Keratinocyte (primary cell): ENCODE measurements around the gene C14orf39. TPM values are rescaled to one million over a fixed set of nuclear protein-coding genes. Genes with fewer than 3 reads are reported as not detected.

Source experiments
- DNase-seq: peaks from one replicate; pipeline ENCODE4 v3.0.0-alpha.2; 2011; ENCODE audit warnings: low read depth, missing footprints, low spot score
- FAIRE-seq: peaks from 2 replicates; lab custom pipeline; 2011; peaks lifted over from hg19 to GRCh38; lab: Jason Lieb, UNC
- H2AFZ ChIP-seq: 2 replicates; pipeline ENCODE4 v1.6.0; 2012; ENCODE audit warnings: low read length, control low read depth, inconsistent platforms; ENCODE audit not compliant: control insufficient read depth
- H3K27ac ChIP-seq: 2 replicates; pipeline ENCODE4 v1.5.1; 2011; ENCODE audit warnings: low read length; ENCODE audit not compliant: control insufficient read depth, insufficient read depth
- H3K27me3 ChIP-seq: 3 replicates; pipeline ENCODE4 v1.6.0; 2011; ENCODE audit warnings: low read length; ENCODE audit not compliant: control insufficient read depth, insufficient read depth; ENCODE audit errors: extremely low read depth
- H3K36me3 ChIP-seq, 2 experiments: 2 replicates in 1 of 2; 3 replicates in 1 of 2; pipeline ENCODE4 v1.5.1; 2011; ENCODE audit warnings: low read length in 2 of 2, mild to moderate bottlenecking in 1 of 2; ENCODE audit not compliant: control insufficient read depth in 2 of 2, insufficient read depth in 2 of 2; ENCODE audit errors: extremely low read depth in 1 of 2
- H3K4me1 ChIP-seq: 3 replicates; pipeline ENCODE4 v1.5.1; 2011; ENCODE audit warnings: low read length; ENCODE audit not compliant: control insufficient read depth, insufficient read depth; ENCODE audit errors: extremely low read depth
- H3K4me2 ChIP-seq: 3 replicates; pipeline ENCODE4 v1.6.0; 2011; ENCODE audit warnings: low read depth, low read length; ENCODE audit not compliant: control insufficient read depth, insufficient read depth; ENCODE audit errors: extremely low read depth
- H3K4me3 ChIP-seq, 3 experiments: fragments of 200-600 bp in 1 of 3; sonication (generic) in 1 of 3; 2 replicates in 2 of 3; 3 replicates in 1 of 3; pipeline ENCODE4 v1.5.1; 2011 to 2016; ENCODE audit warnings: low read length in 3 of 3, mild to moderate bottlenecking in 3 of 3, control low read depth in 2 of 3, inconsistent platforms in 1 of 3, low read depth in 1 of 3, mixed read lengths in 1 of 3, mixed run types in 1 of 3, moderate library complexity in 1 of 3; ENCODE audit not compliant: control insufficient read depth in 2 of 3, insufficient read depth in 2 of 3; ENCODE audit errors: extremely low read depth in 1 of 3
- H3K79me2 ChIP-seq: 2 replicates; pipeline ENCODE4 v1.6.0; 2012; ENCODE audit warnings: low read length; ENCODE audit not compliant: control insufficient read depth, insufficient read depth
- H3K9ac ChIP-seq: 3 replicates; pipeline ENCODE4 v1.6.0; 2011; ENCODE audit warnings: low read length; ENCODE audit not compliant: control insufficient read depth, insufficient read depth; ENCODE audit errors: extremely low read depth
- H3K9me1 ChIP-seq: 3 replicates; pipeline ENCODE4 v1.6.0; 2011; ENCODE audit warnings: low read length; ENCODE audit not compliant: control insufficient read depth, insufficient read depth; ENCODE audit errors: extremely low read depth
- H3K9me3 ChIP-seq: 2 replicates; pipeline ENCODE4 v1.5.1; 2012; ENCODE audit warnings: low read depth, low read length; ENCODE audit not compliant: control insufficient read depth
- H4K20me1 ChIP-seq: 3 replicates; pipeline ENCODE4 v1.6.0; 2011; ENCODE audit warnings: low read length; ENCODE audit not compliant: control insufficient read depth, insufficient read depth; ENCODE audit errors: extremely low read depth
- CTCF ChIP-seq, 3 experiments: IDR thresholded peaks in 1 of 3; conservative IDR thresholded peaks in 1 of 3; optimal IDR thresholded peaks in 1 of 3; 2 replicates in 2 of 3; 3 replicates in 1 of 3; pipeline versions ENCODE3 to v1.5.1; 2011; ENCODE audit warnings: low read length in 3 of 3, mild to moderate bottlenecking in 3 of 3, moderate library complexity in 2 of 3, control low read depth in 1 of 3, inconsistent platforms in 1 of 3; ENCODE audit not compliant: insufficient read depth in 2 of 3; ENCODE audit errors: extremely low read depth in 1 of 3
- EZH2 ChIP-seq: IDR thresholded peaks from one replicate; pipeline ENCODE4 v1.6.1; 2012; ENCODE audit warnings: inconsistent platforms, mild to moderate bottlenecking, low read length, moderate library complexity
- dilution Hi-C: fragments of 300-500 bp; cut with MboI; formaldehyde crosslinking; loops from one replicate; pipeline ENCODE4 v1.7.0; 2020; ENCODE audit warnings: low sequenced_read_pairs; ENCODE audit not compliant: extremely low pct_ligation_motif_present
- polyA plus RNA-seq, 5 experiments: library from polyadenylated mRNA; depleted of rRNA in 3 of 5; stranded (reverse) in 3 of 5; stranded (forward) in 1 of 5; unstranded in 1 of 5; fragments of >200 nt; gene quantifications; 1 replicate in 1 of 5; 2 replicates in 3 of 5; 3 replicates in 1 of 5; pipeline versions ENCODE4 v1.2.1 to v1.2.3, GENCODE V29; 2011 to 2012; ENCODE audit warnings: missing spikeins in 2 of 5, low read depth in 1 of 5, low replicate concordance in 1 of 5

C14orf39 gene
- polyA plus RNA-seq, 1 donor (not counting 4 experiments of a cell fraction or from before 2014, with no cell fraction given), result not detected

GRCh38 chr14:60515511-60516289 is 29.8 kb upstream of the C14orf39 start:
- H3K4me1 ChIP-seq, result no peaks in the 10 kb centered on the region
- H3K79me2 ChIP-seq, result no peaks in the 10 kb centered on the region
- no peak overlapping the region for H3K4me2 ChIP-seq
- H3K4me3 ChIP-seq, result no peak overlapping the region
- DNase-seq (no peak), FAIRE-seq (no peak)
- H3K36me3 ChIP-seq, result no peaks in the 10 kb centered on the region
- TF ChIP-seq EZH2 (peak; percentile 93), CTCF (optimal IDR thresholded peaks at IDR 0.05 in 1 of 3, IDR thresholded peaks at IDR 0.05 in 1 of 3, conservative IDR thresholded peaks at IDR 0.05 in 1 of 3; ENCODE audit: extremely low read depth in 1 of 3, insufficient read depth in 2 of 3, low read length in 3 of 3) (no peak)
- no peak overlapping the region for H3K9ac ChIP-seq
- no peak overlapping the region for H2AFZ ChIP-seq
- no peaks in the 10 kb centered on the region for H3K9me3 ChIP-seq
- no peaks in the 10 kb centered on the region for H3K9me1 ChIP-seq
- no peaks in the 10 kb centered on the region for H4K20me1 ChIP-seq
- dilution Hi-C loops, result no loop called here
- H3K27me3 ChIP-seq, result peaks cover 90% of the 10 kb centered on the region
- no peak overlapping the region for H3K27ac ChIP-seq

- Histone ChIP-seq H3K9ac (no peak overlapping the region), H4K20me1 (no peaks in the 10 kb centered on the region), H2AFZ (no peak overlapping the region), H3K79me2 (no peaks in the 10 kb centered on the region), H3K27me3 (peaks cover 91% of the 10 kb centered on the region), H3K4me3 (peak overlapping the region in 2 of 3 experiments; percentile 29 to 42), H3K4me1 (no peaks in the 10 kb centered on the region), H3K4me2 (peak overlapping the region; percentile 22), H3K27ac (no peak overlapping the region), H3K9me3 (no peaks in the 10 kb centered on the region), H3K9me1 (no peaks in the 10 kb centered on the region), H3K36me3 (no peaks in the 10 kb centered on the region)
- DNase-seq (no peak), FAIRE-seq (no peak)
- TF ChIP-seq EZH2, result peak; percentile 52
- TF ChIP-seq CTCF (optimal IDR thresholded peaks at IDR 0.05 in 1 of 3, IDR thresholded peaks at IDR 0.05 in 1 of 3, conservative IDR thresholded peaks at IDR 0.05 in 1 of 3; ENCODE audit: extremely low read depth in 1 of 3, insufficient read depth in 2 of 3, low read length in 3 of 3), result peak in 1 of 3 experiments; percentile 44
- dilution Hi-C loops, result no loop called here
Observed at GRCh38 chr14:60514741-60515491, 29.1 kb upstream of the C14orf39 start.
